Endothelial cell of umbilical vein (primary cell): Measurements from ENCODE around the gene UNC5A.

Source experiments
- CTCF ChIP-seq, 2 donors: IDR thresholded peaks; 1 replicate in 1 of 2; 2 replicates in 1 of 2; pipeline ENCODE4 v1.5.1; 2011; ENCODE audit warnings: low read length in 2 of 2, mild to moderate bottlenecking in 2 of 2, moderate library complexity in 2 of 2, control low read depth in 1 of 2, inconsistent platforms in 1 of 2, low read depth in 1 of 2; ENCODE audit not compliant: insufficient read depth in 1 of 2; ENCODE audit errors: extremely low read depth in 1 of 2
- EZH2 ChIP-seq: IDR thresholded peaks from 2 replicates; pipeline ENCODE4 v1.6.1; 2012; ENCODE audit warnings: borderline replicate concordance, low read depth, mild to moderate bottlenecking, moderate library complexity, low read length, inconsistent platforms; ENCODE audit not compliant: severe bottlenecking
- POLR2A ChIP-seq: IDR thresholded peaks from 2 replicates; pipeline ENCODE4 v1.6.1; 2012; ENCODE audit warnings: low read depth, mild to moderate bottlenecking, control low read depth, low read length
- POLR2AphosphoS5 ChIP-seq: IDR thresholded peaks from 2 replicates; pipeline ENCODE4 v1.6.1; 2012; ENCODE audit warnings: low read depth, mild to moderate bottlenecking, control low read depth, low read length, moderate library complexity; ENCODE audit not compliant: insufficient read depth

- TF ChIP-seq CTCF (IDR thresholded peaks at IDR 0.05; ENCODE audit: extremely low read depth in 1 of 2, insufficient read depth in 1 of 2, low read depth in 1 of 2, low read length in 2 of 2) (no peak), POLR2A (no peak), EZH2 (no peak), POLR2AphosphoS5 (no peak)
Observed at GRCh38 chr5:176851380-176851779, 41.0 kb downstream of the UNC5A start.
